HG03196 (cell line): Measurements from ENCODE around the gene FBXO39.
"Not testable (repeated sequence)": the region's sequence is repeated elsewhere in the genome, so short reads cannot be mapped to it uniquely, and the experiment has no call there.

Experiments used
- ATAC-seq: cut with Tn5 transposase; IDR thresholded peaks from one replicate; pipeline ENCODE4 v1.9.1; 2021; ENCODE audit not compliant: unreplicated experiment

FBXO39 gene

DNA sequence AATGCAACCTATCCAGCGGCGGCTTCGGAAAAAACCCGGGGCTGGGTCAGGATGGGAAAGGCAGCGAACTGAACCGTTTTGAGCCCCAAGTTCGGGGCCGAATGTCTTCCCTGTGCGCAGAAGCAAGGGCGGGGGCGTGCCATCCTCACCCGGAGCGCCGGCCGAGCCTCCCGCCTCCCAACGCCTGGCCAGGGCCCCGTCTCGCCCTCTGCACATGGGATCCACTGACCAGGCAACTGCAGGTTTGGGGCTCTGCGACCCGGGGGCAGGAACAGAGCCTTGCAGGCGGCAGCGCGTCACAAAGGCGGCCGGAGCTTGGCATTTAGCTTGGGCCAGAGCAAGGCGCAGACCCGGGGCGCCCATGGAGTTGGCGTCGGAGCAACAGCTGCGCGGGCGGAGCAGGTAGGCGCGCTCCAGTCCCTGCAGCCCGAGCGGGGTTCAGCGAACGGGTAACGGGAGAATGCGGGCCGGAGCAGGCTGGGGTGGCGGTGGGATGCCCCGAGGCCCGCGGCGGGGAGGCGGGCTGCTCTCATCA, at the start of gene FBXO39:
Gene FBXO39 (plus strand): TSS at position 345 of the 535 bp plus-strand sequence. CDS start 3,654 bp downstream, outside the sequence.
- no peak for ATAC-seq

DNA sequence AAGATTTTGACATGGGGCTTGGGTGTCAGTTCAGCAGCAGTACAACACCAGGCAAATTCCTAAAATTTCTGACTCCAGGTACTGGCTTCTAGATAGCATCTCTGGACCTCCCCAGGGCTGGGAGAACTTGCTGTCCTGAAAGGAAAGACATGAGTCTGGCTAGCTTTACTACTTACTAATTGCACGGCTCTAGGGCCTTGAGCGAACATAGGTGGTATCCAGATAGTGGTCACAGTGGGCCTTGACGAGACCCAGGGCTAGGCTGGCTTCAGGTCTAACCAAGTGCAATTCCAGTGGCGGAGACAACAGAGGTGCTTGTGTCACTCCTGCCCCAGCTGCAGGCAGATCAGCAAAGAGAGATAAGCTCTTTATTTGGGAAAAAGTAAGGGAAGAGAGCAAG, 46.5 kb upstream of the FBXO39 start:
- ATAC-seq: no peak

DNA sequence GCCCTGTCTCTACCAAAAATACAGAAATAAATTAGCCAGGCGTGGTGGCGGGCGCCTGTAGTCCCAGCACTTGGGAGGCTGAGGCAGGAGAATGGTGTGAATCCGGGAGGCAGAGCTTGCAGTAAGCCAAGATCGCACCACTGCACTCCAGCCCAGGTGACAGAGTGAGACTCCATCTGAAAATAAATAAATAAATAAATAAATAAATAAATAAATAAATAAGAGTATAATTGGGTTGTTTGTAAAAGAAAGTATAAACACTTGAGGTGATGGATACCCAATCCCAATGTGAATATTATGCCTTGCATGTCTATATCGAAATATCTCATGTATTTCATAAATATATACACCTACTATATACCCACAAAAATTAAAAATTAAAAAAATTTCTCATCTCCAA, 29.4 kb upstream of the FBXO39 start:
- ATAC-seq: not testable (repeated sequence)

DNA sequence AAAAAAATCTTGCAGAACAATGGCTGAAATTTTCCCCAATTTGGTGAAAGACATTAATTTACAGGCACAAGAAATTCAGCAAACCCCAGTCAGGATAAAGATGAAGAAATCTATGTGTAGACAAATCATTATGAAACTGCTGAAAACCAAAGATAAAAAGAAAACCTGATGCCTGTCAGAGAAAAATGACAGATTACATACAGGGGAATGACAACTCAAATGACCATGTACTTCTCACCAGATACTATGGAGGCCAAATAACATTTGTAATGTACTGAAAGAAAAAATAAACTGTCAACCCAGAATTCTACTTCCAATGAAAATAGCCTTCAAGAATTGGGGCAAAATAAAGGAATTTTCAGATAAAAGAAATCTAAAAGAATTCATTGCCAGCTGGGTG, 27.4 kb upstream of the FBXO39 start:
- no peak for ATAC-seq

DNA sequence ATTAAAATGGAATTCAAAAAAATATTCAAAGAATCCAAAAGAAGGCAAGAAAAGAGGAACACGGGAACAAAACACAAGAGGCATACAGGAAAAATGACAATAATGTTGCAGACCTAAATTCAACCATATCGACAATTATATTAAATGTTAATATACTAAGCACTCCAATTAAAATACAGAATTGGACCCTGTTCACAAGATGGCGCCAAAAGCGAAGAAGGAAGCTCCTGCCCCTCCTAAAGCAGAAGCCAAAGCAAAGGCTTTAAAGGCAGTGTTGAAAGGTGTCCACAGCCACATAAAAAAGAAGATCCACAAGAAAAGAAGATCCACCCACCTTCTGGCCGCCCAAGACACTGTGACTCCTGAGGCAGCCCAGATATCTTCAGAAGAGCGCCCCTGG, 26.5 kb upstream of the FBXO39 start:
- ATAC-seq: no peak

DNA sequence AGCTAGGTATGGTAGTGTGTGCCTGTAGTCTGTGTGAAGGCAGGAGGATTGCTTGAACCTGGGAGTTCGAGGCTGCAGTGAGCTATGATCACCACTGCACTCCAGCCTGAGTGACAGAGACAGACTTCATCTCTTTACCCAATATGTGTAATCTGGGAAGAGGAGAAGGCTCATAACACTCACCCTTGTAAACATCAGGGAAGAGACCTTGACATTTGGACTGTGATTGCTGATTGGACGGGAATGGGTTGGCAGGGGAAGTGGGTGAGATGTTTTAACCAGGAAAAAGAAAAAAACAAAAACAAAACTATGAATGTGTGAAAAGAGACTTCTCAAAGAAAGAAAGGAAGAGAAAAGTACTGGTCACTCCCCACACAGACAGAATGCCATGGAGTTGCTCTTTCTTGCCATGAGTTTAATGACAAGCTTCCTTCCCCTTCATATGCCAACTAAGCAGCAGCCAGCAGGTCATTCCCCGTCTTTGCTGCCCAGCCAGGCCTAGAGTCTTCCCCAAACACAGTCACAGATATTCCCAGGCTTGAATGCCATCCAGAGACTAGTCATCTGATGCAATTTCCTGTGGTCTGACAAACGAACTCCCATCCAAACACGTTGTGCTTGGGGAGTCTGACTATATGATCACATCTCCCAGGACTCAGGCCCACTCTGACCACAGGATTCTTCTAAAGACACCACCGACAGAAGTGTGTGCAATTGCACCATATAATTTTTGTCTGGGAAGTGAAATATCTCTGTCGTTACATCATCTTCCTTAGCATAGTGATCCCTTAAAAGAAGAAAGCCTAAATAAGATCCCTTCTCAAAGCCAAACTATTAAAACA, 23.7 kb upstream of the FBXO39 start:
- no peak for ATAC-seq

DNA sequence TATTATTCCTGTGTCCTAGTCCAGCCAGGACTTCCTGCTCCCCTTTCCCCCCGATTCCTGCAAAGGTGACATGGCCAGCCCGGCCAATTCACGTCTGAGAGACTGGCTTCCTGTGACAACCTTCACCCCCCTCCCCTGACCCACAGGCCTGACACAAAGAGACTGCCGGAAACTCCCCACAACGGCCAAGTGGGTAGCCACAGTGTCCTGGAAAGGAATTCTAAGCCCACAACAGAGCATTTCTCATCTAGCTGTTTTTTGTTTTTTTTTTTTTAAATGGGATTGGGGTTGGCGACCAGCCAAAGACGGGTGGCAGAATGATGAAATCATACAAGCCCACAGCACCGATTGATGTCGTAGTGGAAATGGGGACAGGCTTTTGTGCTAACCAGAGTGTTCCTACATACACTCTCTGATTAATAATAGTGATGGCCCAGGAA, 23.0 kb upstream of the FBXO39 start:
- ATAC-seq: no peak

DNA sequence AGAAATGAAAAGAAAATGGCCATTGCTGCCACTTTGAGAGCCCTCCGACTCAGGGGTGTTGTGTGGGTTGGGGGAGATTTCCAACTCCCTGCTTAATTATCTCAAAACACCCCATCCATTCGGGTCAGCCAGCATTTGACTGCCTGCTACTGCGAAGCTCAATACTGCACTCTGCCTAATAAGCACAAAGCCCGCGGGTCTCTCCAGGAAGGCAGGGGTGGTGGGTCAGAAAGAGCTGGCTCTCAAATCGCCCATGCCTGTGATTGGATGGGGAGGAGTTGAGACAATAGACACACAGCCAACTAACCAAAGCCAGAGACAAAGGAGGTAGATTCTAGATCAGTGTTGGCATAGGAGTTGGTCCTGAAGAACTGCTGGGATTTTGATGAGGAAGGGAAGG, 22.5 kb upstream of the FBXO39 start:
- no peak for ATAC-seq

DNA sequence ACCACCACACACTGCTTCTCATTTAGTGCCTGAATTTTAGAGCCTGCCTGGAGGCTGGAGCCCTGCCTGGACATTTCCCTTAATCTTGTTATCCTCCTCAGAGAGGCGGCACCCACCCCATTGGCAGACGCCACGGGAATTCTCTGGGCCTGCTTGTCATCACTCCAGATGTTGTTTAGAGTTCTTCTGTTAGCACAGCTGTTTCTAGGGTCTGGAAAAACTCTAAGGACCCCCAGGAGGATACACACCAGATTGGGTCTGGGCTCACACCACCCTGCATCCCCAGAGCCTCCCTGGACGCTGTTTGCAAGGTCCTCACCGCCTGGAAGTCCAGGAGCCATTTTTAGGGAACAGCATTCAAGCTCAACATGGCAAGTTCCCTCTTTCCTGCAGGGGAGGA, 20.7 kb upstream of the FBXO39 start:
- no peak for ATAC-seq

DNA sequence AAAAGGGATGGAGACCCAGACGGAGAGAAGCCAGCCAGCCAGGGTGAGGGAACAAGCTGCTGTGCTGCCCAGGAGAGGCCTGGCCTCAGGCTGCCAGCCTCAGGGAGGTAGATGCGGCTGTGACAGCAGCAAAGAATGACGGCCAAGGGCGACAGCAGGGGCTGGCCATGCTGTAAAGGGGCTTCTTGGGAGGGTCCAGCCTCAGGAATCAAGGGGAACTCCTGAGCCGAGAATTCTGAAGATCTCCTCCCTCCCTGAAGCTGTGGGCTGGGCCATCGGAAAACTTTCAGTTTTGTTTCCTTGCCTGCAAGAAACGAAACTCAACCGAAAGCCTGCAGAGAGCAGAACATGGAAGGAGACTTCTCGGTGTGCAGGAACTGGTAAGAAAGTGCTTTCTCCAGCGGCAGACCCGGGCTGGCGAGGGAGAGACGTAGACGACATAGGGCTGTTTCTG, 20.3 kb upstream of the FBXO39 start, which contains the start of gene XAF1:
Gene XAF1 (plus strand): TSS at position 316 of the 454 bp plus-strand sequence. CDS start 33 bp downstream, at position 349.
- no peak for ATAC-seq

DNA sequence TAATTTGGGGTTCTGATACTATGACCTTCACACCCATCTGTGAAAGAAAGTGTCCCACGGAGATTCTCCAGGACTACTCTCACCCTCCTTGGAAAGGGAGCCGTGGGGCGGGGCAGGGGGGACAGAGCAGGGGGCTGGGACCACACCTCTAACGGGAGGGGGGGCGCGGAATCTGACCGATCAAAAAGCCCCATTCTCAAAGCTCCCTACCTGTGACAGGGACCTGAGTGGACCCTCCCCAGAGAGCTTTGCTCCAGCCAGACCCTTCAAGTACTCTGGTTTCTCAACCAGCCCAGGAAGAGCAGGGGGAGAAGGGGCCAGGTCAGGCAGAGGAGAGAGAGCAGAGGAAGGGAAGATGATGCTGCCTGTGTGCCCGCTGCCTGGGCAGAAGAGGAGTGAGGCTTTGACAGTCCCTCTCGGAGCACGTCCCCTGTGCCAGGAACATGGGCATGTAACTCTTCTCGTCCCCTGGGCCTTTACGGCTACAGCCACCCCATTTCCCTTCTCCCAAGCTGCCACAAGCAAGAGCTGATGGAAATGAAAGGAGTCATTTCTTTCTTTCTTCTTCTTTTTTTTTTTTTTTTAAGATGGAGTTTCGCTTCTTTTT, 19.5 kb upstream of the FBXO39 start:
- no peak for ATAC-seq

DNA sequence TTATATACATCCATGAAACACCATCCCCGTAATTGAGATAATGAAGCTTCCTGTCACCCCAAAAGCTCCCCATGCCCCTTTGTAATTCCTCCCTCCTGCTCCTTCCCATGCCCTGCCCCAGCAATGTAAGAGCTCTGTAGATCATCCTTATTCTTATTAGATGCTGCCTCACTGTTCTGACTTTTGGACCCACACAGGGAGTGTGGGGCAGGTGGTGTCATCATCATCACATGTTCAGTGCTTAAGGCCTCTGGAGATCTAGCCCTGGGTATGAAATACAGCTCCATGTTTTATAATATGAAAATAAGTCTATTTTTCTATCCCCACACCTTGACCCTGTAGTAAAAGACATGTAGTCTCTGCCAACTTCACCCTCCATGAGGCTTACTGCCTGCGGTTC, 18.3 kb upstream of the FBXO39 start:
- no peak for ATAC-seq

DNA sequence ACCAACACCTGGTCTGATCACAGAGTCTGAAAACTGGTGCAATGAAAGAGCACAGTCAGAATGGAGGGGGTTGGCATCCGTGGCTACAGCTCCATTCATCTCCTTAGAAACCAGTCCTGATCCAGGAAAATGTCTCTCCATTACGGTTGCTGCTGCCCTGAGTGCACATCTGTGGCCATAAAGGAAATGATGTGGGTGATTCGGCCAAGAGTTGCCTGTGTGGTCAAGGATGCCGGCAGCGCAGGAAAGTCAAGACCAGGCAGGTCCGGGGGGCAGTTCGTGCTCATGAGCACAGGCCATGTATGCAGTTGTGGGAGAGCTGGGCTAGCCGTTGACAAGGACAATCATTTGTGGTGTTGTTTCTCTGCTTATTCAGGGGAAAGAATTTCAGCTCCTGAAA, 14.2 kb upstream of the FBXO39 start:
- ATAC-seq: no peak

DNA sequence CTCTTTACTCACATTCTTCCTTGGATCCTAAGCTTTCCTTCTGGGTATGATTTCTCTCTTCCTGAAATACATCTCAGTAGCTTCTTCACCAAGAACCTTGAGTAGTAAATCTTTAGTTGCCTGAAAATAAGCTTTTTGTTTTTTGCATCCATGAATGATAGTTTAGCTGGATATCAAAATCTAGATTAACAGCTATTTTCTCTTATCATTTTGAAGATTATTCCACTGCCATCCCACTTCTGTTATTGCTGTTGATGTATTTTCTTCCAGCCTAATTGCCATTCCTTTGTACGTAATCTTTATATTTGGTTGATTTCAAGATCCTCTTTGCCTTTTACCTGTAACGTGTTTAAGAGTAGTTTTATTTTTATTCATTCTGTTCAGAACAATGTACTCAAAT, 7.6 kb upstream of the FBXO39 start:
- no peak for ATAC-seq

DNA sequence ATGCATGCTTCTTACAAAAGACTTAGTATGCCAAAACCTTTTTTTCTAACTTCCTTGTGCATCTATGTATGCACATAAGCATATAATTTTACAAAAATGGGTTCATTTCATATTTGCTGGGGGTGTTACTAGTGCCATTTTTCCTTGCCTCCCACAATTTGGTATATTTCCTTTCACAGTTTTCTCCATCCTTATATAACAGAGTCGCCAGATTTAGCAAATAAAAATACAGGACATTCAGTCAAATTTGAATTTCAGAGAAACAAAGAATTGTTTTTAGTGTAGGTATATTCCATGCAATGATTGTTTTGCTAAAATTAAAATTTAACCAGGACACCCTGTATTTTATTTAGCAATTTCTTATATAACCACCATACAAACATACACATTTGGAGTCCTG, 4.0 kb upstream of the FBXO39 start:
- no peak for ATAC-seq

DNA sequence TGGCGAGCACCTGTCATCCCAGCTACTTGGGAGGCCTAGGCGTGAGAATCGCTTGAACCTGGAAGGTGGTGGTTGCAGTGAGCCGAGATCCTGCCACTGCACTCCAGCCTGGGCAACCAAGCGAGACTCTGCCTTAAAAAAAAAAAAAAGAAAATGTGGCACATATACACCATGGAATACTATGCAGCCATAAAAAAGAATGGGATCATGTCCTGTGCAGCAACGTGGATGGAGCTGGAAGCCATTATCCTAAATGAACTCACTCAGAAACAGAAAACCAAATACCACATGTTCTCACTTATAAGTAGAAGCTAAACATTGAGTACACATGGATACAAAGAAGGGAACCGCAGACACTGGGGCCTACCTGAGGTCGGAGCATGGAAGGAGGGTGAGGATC, 1.1 kb upstream of the FBXO39 start:
- ATAC-seq: not testable (repeated sequence)

DNA sequence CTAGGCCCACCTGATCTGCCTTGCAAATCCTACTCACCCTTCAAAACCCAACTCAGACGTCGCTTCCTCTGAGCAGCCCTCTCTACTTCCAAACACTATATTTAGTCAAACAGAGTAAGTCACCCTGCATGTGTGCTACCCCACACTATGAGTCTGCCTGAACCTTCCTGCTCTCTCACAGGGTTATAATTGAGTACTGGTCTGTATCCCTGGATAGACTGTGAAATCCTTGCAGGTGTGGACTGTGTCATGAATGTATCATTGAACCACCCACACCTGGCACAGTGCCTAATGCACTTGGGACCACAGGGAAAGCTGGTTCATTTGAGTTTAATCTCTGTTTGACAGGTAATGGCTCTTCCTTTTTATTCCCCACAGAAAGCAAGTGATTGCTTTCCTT, 3.4 kb downstream of the FBXO39 start:
- no peak for ATAC-seq

DNA sequence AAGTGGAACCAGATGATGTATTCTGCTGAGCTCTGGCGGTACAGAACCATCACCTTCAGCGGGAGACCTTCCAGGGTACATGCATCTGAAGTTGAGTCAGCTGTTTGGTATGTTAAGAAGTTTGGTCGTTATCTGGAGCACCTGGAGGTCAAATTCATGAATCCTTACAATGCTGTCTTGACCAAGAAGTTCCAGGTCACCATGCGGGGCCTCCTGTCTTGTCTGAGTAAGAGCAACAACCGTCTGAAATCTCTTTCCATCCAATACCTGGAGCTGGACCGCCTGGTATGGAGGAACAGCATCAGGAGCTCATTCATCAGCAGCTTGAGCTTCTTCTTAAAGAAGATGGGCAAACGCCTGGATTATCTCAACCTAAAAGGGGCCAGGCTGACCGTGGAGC, 4.0 kb downstream of the FBXO39 start:
- no peak for ATAC-seq

DNA sequence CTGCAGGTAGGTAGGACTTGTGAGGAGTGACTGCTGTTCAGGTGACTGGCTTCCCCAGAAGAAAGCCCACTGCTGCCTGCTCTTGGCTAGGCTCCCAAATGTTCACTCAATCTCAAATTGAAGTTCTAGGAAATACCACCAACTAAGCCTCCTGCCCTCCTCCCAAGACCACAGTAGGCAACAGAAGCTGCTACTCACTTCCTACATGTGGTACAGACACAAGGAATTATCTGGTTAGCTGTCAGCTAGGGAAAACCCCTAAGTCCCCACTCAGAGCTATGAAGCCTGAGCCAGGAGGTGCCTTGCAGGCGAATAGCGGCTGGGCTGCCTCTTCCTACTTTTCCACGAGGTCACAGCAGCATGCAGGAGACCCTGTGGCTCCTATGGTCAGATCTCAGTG, 4.9 kb downstream of the FBXO39 start:
- ATAC-seq: no peak

DNA sequence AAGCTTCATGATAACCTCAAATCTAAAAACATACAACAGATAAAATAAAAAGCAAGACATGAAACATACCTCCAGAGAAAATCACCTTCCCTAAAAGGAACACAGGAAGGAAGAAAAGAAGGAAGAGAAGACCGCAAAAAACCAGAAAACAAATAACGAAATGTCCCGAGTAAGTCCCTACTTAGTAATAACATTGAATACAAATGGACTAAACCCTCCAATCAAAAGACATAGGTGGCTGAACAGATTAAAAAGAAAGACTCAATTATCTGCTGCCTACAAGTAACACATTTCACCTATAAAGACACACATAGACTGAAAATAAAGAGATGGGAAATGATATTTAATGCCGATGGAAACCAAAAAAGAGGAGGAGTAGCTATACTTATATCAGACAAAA, 6.2 kb downstream of the FBXO39 start:
- no peak for ATAC-seq

DNA sequence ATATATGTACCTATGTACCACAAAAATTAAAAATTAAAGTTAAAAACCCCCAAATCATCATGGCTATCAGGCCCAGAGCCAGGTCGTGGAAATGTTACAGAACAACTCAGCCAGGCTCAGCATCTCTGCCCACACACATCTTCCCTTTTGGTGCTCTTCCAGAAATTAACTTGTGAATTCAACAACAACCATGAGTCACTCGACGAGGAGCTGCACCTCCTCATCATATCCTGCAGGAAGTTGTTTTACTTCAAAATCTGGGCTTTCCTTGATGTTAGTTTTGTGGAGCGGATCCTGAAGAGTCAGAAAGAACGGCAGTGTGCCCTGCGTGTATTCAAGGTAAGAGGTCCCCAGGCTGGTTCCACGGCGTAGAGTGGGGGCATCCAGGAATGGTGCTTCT, 10.6 kb downstream of the FBXO39 start:
- ATAC-seq: no peak

DNA sequence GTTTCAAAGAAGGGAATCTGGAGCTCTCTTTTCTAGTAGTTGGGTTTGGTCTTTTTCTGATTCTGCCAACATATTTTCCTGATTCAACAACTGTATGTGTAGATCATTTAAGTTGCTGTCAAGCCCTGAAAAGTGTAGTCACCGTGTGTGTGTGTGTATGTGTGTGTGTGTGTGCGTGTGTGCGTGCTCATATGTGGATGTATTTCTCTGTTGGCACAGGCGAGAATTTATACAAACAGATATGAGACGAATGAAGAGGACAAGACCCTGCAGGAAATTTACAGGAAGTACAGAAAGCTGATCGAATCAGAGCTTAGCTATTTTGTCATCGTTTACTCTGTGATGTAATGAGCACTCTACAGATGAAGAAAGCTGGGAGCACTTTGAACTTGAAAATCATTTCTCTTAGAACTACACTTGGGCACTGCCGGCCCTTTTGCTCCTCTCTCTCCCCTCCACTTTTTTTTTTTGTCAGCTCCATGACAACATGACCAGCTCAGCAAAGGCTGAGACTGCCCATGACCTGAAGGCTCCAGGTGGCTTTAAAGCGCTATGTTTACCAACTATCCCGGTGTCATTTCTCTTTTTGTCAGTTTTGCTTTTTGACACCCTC, 11.2 kb downstream of the FBXO39 start:
- no peak for ATAC-seq
